GM12873 (cell line): ENCODE results near the gene TRIM27.

Experiments used
- CTCF ChIP-seq: IDR thresholded peaks from 2 replicates; pipeline ENCODE4 v1.5.1; 2012; ENCODE audit warnings: low read depth, mild to moderate bottlenecking, moderate library complexity, low read length, control low read depth; ENCODE audit not compliant: insufficient read depth; ENCODE audit errors: missing control alignments

Gene TRIM27

GRCh38 chr6:28907394-28907793 is 16.4 kb downstream of the TRIM27 start:
- no peak for TF ChIP-seq CTCF

- no peak for TF ChIP-seq CTCF
Measured at GRCh38 chr6:28906669-28907068, 17.1 kb downstream of the TRIM27 start.

GRCh38 chr6:28903686-28904085 is 20.1 kb downstream of the TRIM27 start:
- no peak for TF ChIP-seq CTCF

- TF ChIP-seq CTCF: no peak
Measured at GRCh38 chr6:28901831-28902230, 22.0 kb downstream of the TRIM27 start.

- TF ChIP-seq CTCF: no peak
Measured at GRCh38 chr6:28900577-28901256, 23.1 kb downstream of the TRIM27 start.

- no peak for TF ChIP-seq CTCF
Measured at GRCh38 chr6:28898710-28898965, 25.1 kb downstream of the TRIM27 start.

GRCh38 chr6:28897369-28897745 is 26.4 kb downstream of the TRIM27 start:
- no peak for TF ChIP-seq CTCF
